GM23248 (cell line): ENCODE results near the gene MTFR1L. TPM values are rescaled to one million over a fixed set of nuclear protein-coding genes. Genes with fewer than 3 reads are reported as not detected.
"Not testable (repeated sequence)": the region's sequence is repeated elsewhere in the genome, so short reads cannot be mapped to it uniquely, and the experiment has no call there.

Source experiments
- DNase-seq: peaks from one replicate; pipeline ENCODE4 v3.0.0-alpha.2; 2015
- H2AFZ ChIP-seq: fragments of 200-600 bp; sonication (generic); 2 replicates; pipeline ENCODE4 v1.6.1; 2016; ENCODE audit warnings: antibody characterized with exemption
- H3F3A ChIP-seq: fragments of 200-600 bp; sonication (generic); 2 replicates; pipeline ENCODE4 v1.6.1; 2016; ENCODE audit warnings: mild to moderate bottlenecking, antibody characterized with exemption, mixed run types; ENCODE audit not compliant: insufficient read depth
- H3K27ac ChIP-seq: fragments of 200-600 bp; sonication (generic); 2 replicates; pipeline ENCODE4 v1.5.1; 2016; ENCODE audit warnings: mild to moderate bottlenecking
- H3K27me3 ChIP-seq: fragments of 200-600 bp; sonication (generic); replicated peaks from 2 replicates; pipeline ENCODE4 v1.6.1; 2016; ENCODE audit warnings: mild to moderate bottlenecking; ENCODE audit not compliant: insufficient read depth
- H3K36me3 ChIP-seq: fragments of 200-600 bp; sonication (generic); 2 replicates; pipeline ENCODE4 v1.6.1; 2016; ENCODE audit warnings: low read depth, mild to moderate bottlenecking
- H3K4me1 ChIP-seq: fragments of 200-600 bp; sonication (generic); 2 replicates; pipeline ENCODE4 v1.6.1; 2016; ENCODE audit warnings: mild to moderate bottlenecking; ENCODE audit not compliant: insufficient read depth
- H3K4me2 ChIP-seq: fragments of 200-600 bp; sonication (generic); one replicate; pipeline ENCODE4 v1.6.1; 2016; ENCODE audit warnings: mild to moderate bottlenecking; ENCODE audit not compliant: unreplicated experiment
- H3K4me3 ChIP-seq: fragments of 200-600 bp; sonication (generic); 2 replicates; pipeline ENCODE4 v1.5.1; 2016; ENCODE audit warnings: mild to moderate bottlenecking
- H3K79me2 ChIP-seq: fragments of 200-600 bp; sonication (generic); 2 replicates; pipeline ENCODE4 v1.6.1; 2016; ENCODE audit warnings: mild to moderate bottlenecking; ENCODE audit not compliant: insufficient read depth
- H3K9ac ChIP-seq: fragments of 200-600 bp; sonication (generic); 2 replicates; pipeline ENCODE4 v1.6.1; 2016; ENCODE audit warnings: mild to moderate bottlenecking
- H3K9me2 ChIP-seq: fragments of 200-600 bp; sonication (generic); 2 replicates; pipeline ENCODE4 v1.6.1; 2016; ENCODE audit warnings: mixed run types, mild to moderate bottlenecking, moderate library complexity; ENCODE audit not compliant: insufficient read depth
- H3K9me3 ChIP-seq: fragments of 200-600 bp; sonication (generic); one replicate; pipeline ENCODE4 v1.6.1; 2017; ENCODE audit warnings: low read depth
- H4K20me1 ChIP-seq: fragments of 200-600 bp; sonication (generic); 2 replicates; pipeline ENCODE4 v1.6.0; 2016; ENCODE audit not compliant: insufficient read depth
- EZH2 ChIP-seq: fragments of 200-600 bp; sonication (generic); IDR thresholded peaks from 2 replicates; pipeline ENCODE4 v1.6.1; 2018; ENCODE audit warnings: antibody characterized with exemption, mild to moderate bottlenecking; ENCODE audit not compliant: insufficient read depth, poor library complexity, severe bottlenecking
- EZH2phosphoT487 ChIP-seq: fragments of 200-600 bp; sonication (generic); IDR thresholded peaks from 2 replicates; pipeline ENCODE4 v1.6.1; 2018; ENCODE audit warnings: antibody characterized with exemption, moderate library complexity, mild to moderate bottlenecking, low read depth; ENCODE audit not compliant: insufficient read depth
- WGBS, 2 experiments: methylation state at CpG; one replicate each; pipeline ENCODE4 v1.1.6; 2015 to 2017; ENCODE audit warnings: low lambda C conversion rate in 2 of 2, low coverage in 1 of 2; ENCODE audit errors: missing lambda C conversion rate in 2 of 2; 5-methylcytosine and 5-hydroxymethylcytosine counted together
- in situ Hi-C: fragments of 300-500 bp; cut with MboI; formaldehyde crosslinking; loops from 2 replicates; pipeline ENCODE4 v1.15.0; 2020
- polyA plus RNA-seq: library from polyadenylated mRNA; unstranded; fragments of >200 nt; fragmentation: Nextera tagmentation; extraction: Ambion mirVana; gene quantifications from 2 replicates; pipeline ENCODE4 v1.2.1, GENCODE V29; 2016
- total RNA-seq: library from RNA; depleted of rRNA; stranded (reverse); fragments of >200 nt; shearing (Covaris generic); gene quantifications from 2 replicates; pipeline ENCODE4 v1.2.3, GENCODE V29; 2014

The MTFR1L gene
- total and polyA plus RNA-seq, 2 experiments from 2014 or later, result 57.2 to 78.1 TPM

GRCh38 chr1:25837262-25837875 lies 17.6 kb downstream of the MTFR1L start:
- no peak for TF ChIP-seq EZH2
- TF ChIP-seq EZH2phosphoT487, result no peak
- H3K4me2 ChIP-seq, result no peak overlapping the region
- peaks cover 4% of the 10 kb centered on the region; the same call in 1 of the 2 replicates for H3F3A ChIP-seq
- no peaks in the 10 kb centered on the region for H3K4me1 ChIP-seq
- in situ Hi-C loops, result no loop called here
- peaks cover 18% of the 10 kb centered on the region for H3K36me3 ChIP-seq
- no peak overlapping the region for H3K4me3 ChIP-seq
- 96 to 100% methylated on average over 1 of the region's 1 CpG for WGBS, 2 experiments
- H3K79me2 ChIP-seq, result peaks cover 8% of the 10 kb centered on the region; the same call in 1 of the 2 replicates
- no peaks in the 10 kb centered on the region for H4K20me1 ChIP-seq
- DNase-seq, result peak; percentile 20
- H3K27me3 ChIP-seq, result no peaks in the 10 kb centered on the region
- no peak overlapping the region for H3K9ac ChIP-seq
- H3K9me3 ChIP-seq, result no peaks in the 10 kb centered on the region
- no peaks in the 10 kb centered on the region for H3K9me2 ChIP-seq
- no peak overlapping the region for H2AFZ ChIP-seq
- no peak overlapping the region for H3K27ac ChIP-seq

- H3K9me3 ChIP-seq, H3K27me3 ChIP-seq, H3K36me3 ChIP-seq, DNase-seq, H2AFZ ChIP-seq, H3K79me2 ChIP-seq, H3F3A ChIP-seq, in situ Hi-C loops, H4K20me1 ChIP-seq, H3K4me3 ChIP-seq, H3K27ac ChIP-seq, H3K9me2 ChIP-seq, H3K4me1 ChIP-seq, H3K9ac ChIP-seq, H3K4me2 ChIP-seq: not testable (repeated sequence)
- 83 to 87% methylated on average over 4 of the region's 4 CpGs for WGBS, 2 experiments
Measured at GRCh38 chr1:25839808-25840207, 20.1 kb downstream of the MTFR1L start.

GRCh38 chr1:25843483-25843882 lies 23.7 kb downstream of the MTFR1L start:
- H3K4me3 ChIP-seq, result no peak overlapping the region

GRCh38 chr1:25844536-25845337 lies 25.0 kb downstream of the MTFR1L start:
- no peak overlapping the region for H3K4me3 ChIP-seq
- DNase-seq, result peak; percentile 9
- H3K27ac ChIP-seq, result no peak overlapping the region
- H3K9me2 ChIP-seq, result no peaks in the 10 kb centered on the region
- no peaks in the 10 kb centered on the region for H3K36me3 ChIP-seq
- H3K79me2 ChIP-seq, result 0 out of 2 replicates have a peak, but pooled peaks cover 1% of the 10 kb centered on the region
- H4K20me1 ChIP-seq, result no peaks in the 10 kb centered on the region
- peaks cover 7% of the 10 kb centered on the region; the same call in 1 of the 2 replicates for H3F3A ChIP-seq
- TF ChIP-seq EZH2 (no peak), EZH2phosphoT487 (no peak)
- in situ Hi-C loops, result no loop called here
- no peak overlapping the region for H3K9ac ChIP-seq
- 0 out of 2 replicates have a peak overlapping the region, but pooled peaks have one; percentile 15 for H2AFZ ChIP-seq
- no peaks in the 10 kb centered on the region for H3K9me3 ChIP-seq
- 84 to 88% methylated on average over 3 of the region's 3 CpGs for WGBS, 2 experiments
- H3K4me1 ChIP-seq, result no peaks in the 10 kb centered on the region
- no peak overlapping the region for H3K4me2 ChIP-seq
- no peaks in the 10 kb centered on the region for H3K27me3 ChIP-seq

More at GRCh38 chr1:25843483-25843882, 23.7 kb downstream of the MTFR1L start:
- H3K4me1 ChIP-seq, result no peaks in the 10 kb centered on the region
- H4K20me1 ChIP-seq, result no peaks in the 10 kb centered on the region
- WGBS, 2 experiments, result 84 to 85% methylated on average over 3 of the region's 3 CpGs
- no peak for DNase-seq
- no peak overlapping the region for H2AFZ ChIP-seq
- 0 out of 2 replicates have a peak, but pooled peaks cover 8% of the 10 kb centered on the region for H3K79me2 ChIP-seq
- in situ Hi-C loops, result no loop called here
- H3K4me2 ChIP-seq, result no peak overlapping the region
- H3F3A ChIP-seq, result peaks cover 7% of the 10 kb centered on the region; the same call in 1 of the 2 replicates
- H3K9me3 ChIP-seq, result no peaks in the 10 kb centered on the region
- no peaks in the 10 kb centered on the region for H3K27me3 ChIP-seq
- H3K9ac ChIP-seq, result no peak overlapping the region
- H3K27ac ChIP-seq, result no peak overlapping the region
- TF ChIP-seq EZH2phosphoT487 (no peak), EZH2 (no peak)
- no peaks in the 10 kb centered on the region for H3K36me3 ChIP-seq
- H3K9me2 ChIP-seq, result no peaks in the 10 kb centered on the region
